GM12874 (cell line): ENCODE measurements around the gene JMJD4.

ENCODE experiments used
- CTCF ChIP-seq: IDR thresholded peaks from 2 replicates; pipeline ENCODE4 v1.5.1; 2011; ENCODE audit warnings: low read depth, mild to moderate bottlenecking, control low read depth, low read length, moderate library complexity; ENCODE audit not compliant: insufficient read depth

The JMJD4 gene

GRCh38 chr1:227734856-227735538 lies at the start of gene JMJD4, which contains the start of gene SNAP47:
Gene JMJD4 (minus strand): TSS chr1:227735302. CDS start chr1:227735273, 29 bp downstream.
Gene SNAP47 (plus strand): TSS chr1:227735435. CDS start chr1:227747737, 12,302 bp downstream.
- no peak for TF ChIP-seq CTCF

DNA sequence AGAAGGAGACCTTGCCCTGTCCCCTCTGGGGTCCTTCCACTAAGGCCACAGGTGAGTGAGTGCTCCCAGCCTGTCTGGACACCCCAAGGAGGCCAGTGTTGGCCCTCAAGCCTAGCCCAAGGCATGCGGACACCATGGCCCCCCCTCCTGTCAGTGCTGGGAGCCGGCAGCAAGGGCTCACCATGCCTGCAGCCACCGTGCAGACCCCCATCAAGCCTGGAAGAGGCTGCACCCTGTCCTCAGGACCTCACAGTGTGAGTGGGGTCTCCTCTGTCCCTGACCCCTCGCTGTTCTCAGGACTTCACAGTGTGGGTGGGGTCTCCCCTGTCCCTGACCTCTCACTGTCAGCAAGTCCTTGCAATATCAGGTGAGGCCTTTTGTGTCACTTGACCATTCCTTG lies 47.1 kb upstream of the JMJD4 start:
- no peak for TF ChIP-seq CTCF

DNA sequence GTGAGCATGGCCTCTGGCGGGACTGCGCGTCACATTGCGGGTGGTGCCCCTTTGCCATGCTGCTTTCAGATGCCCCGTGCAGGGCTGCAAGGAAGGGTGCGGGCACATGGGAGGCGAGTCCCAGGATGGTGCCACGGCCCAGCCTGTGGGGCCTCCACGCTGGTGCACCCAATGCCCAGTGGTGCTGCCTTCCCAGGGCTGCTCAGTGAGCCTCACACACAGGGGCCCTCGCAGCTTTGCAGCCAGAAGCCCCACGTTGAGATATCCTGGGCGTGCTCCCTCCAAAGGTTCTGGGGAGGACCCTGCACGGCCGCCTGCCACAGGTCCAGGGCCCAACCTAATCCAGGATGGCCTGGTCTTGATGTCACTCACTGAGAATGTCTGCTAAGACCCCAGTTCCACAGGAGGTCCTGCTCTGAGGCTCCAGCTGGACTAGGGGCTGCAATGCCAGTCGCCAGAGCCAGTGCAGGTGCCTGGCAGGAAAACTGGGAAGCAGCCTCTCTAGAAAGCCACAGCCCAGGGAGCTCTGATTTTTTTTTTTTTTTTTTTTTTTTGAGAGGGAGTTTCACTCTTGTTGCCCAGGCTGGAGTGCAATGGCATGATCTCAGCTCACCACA lies 46.3 kb upstream of the JMJD4 start:
- no peak for TF ChIP-seq CTCF

DNA sequence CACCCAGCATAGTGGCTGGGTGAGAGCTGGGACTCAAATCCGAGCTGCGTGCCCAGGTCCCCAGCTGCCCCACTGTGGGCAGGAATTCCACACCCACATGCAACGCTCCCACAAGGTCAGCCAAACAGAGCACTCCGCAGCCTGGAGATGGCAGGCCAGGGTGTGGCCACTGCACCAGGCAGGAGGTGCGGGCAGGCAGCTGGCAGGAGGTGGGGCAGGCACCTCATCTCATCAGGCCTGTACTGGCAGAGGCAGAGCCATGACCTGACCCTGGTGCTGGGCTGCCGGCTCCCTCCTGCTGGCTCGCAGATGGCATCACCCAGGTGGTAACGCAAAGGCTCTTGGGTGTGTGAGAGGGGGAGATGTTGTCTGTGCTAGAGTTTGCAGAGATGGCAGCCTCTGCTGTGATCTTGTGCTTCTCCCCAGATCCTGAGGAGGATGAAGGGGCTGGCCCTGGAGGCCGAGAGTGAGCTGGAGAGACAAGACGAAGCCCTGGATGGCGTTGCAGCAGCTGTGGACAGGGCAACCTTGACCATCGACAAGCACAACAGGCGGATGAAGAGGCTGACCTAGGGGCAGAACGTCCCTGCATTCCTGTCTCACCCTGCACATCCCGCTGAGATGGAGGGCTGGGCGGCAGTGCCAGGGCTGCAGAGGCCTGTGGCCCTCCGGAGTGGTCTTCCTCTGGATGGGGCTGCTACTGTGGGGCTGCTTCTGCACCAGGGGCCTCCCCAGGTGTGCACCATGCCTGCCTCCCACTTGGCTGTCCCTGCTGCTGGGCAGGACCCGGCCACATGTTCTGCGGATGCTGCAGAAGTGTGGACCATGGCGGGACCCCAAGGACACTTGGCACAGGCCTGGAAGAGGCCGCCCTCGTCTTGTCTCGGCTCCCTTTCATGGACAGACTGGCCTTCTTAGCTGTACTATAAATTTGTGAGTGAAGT lies 45.3 kb upstream of the JMJD4 start:
- no peak for TF ChIP-seq CTCF

GRCh38 chr1:227779685-227780084 lies 44.6 kb upstream of the JMJD4 start:
- TF ChIP-seq CTCF: no peak

DNA sequence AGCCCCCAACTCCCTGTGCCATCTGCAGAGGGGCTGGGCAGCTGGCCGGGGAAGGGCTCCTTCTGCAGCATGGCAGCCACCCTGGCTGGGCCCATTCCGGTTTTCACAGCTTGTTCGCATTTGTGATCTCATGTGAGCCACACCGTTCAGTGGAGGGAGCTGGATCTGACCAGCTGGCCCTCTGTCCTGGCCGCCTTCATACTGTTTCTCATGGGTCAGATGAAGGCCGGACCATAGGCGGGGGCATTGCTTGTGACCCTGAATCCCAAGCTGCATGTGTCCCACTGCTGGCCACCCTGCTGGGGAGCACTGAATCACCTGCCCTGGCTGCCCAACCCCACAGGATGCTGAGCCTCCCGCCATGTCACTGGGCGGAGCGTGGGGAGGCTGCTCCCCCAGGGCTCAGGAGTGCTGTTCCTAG lies 43.9 kb upstream of the JMJD4 start:
- TF ChIP-seq CTCF: no peak

- TF ChIP-seq CTCF: no peak
Observed at GRCh38 chr1:227778401-227778947, 43.4 kb upstream of the JMJD4 start.
